NCI-H1092 (cell line): ENCODE data around the gene ZDHHC12.
A peak's percentile ranks its signal among the peaks of the same experiment; 100 is the strongest.
"Not testable (repeated sequence)": the region's sequence is repeated elsewhere in the genome, so short reads cannot be mapped to it uniquely, and the experiment has no call there.

Experiments used
- DNase-seq: peaks from one replicate; lab custom pipeline; 2025; lab: John Stamatoyannopoulos, UW

The ZDHHC12 gene

DNA sequence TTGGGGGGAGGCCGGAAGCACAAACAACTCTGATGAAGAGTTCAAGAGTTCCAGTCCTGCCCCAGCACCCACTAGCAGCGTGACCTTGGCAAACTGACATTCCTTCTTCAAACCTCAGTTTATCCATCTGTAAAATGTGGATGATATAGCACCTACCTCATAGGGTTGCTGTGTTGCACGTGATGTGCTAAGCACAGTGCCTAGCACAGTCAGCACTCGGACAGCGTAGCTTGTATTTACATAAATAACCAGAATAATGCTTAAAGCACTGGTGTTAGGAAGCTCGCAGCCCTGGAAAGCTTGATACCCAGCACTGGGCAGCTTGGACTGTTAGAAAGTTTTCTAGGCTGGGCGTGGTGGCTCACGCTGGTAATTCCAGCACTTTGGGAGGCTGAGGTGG is 16.5 kb downstream of the ZDHHC12 start:
- no peak for DNase-seq

DNA sequence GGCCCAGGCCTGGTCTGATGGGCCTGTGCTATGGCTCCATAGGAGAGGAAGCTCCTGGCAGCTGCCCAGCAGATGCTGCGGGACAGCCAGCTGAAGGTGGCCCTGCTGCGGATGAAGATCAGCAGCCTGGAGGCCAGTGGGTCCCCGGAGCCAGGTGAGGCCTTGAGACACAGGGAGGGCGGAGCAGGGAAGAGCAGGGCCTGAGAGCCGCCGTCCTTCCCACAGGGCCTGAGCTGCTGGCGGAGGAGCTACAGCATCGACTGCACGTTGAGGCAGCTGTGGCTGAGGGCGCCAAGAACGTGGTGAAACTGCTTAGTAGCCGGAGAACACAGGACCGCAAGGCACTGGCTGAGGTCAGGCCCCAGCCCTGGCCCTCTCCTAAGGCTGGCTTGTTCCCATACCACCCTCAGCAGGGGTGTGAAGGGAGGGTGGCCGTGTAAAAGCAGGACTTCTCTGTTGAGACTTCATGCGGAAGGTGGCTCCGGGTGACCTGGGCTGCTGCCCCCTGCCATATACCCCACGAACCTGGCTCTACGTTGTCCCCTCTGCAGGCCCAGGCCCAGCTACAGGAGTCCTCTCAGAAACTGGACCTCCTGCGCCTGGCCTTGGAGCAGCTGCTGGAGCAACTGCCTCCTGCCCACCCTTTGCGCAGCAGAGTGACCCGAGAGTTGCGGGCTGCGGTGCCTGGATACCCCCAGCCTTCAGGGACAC is 17.1 kb downstream of the ZDHHC12 start:
- DNase-seq: no peak

DNA sequence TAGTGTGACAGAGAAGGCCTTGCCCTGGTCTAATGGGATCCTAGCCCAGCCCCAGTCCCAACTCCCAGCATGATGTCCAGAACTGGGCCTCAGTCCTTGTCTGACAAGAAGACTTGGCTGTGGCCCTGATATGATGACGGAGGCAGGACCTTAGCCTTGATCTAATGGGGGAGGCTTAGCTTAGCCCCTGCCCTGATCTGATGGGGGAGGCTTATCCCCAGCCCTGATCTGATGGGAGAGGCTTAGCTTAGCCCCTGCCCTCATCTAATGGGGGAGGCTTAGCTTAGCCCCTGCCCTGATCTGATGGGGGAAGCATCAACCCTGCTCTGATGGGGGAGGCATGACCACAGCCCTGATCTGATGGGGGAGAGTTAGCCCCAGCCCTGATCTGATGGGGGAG is 17.9 kb downstream of the ZDHHC12 start:
- DNase-seq: no peak

DNA sequence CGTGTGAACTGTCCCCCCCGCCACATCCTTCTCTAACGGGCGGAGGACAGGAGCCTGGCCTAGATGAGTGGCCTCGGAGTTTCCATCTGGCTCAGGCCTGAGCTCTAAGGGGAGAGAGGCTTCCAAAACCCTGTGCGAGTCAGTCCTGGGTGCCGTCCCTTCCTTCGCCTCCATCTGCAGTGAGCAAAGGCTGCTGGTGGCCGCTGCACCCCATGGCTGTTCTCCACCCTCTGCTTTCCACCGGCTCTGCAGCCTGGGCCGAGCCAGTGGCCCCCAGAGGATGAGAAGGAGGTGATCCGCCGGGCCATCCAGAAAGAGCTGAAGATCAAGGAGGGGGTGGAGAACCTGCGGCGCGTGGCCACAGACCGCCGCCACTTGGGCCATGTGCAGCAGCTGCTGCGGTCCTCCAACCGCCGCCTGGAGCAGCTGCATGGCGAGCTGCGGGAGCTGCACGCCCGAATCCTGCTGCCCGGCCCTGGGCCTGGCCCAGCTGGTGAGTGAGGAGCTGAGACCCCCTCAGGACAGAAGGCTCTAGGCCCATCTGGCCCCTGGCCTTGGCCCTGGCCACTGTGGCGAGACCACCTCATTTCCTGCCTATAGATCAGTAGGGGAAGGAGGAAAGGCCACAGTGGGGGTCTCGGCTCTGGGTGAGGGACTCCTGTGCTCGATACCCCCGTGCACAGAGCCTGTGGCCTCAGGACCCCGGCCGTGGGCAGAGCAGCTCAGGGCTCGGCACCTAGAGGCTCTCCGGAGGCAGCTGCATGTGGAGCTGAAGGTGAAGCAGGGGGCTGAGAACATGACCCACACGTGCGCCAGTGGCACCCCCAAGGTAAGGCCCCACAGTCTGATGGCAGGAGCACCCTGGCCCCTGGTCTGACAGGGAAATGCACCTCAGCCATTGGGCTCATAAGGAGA is 18.6 kb downstream of the ZDHHC12 start:
- no peak for DNase-seq

DNA sequence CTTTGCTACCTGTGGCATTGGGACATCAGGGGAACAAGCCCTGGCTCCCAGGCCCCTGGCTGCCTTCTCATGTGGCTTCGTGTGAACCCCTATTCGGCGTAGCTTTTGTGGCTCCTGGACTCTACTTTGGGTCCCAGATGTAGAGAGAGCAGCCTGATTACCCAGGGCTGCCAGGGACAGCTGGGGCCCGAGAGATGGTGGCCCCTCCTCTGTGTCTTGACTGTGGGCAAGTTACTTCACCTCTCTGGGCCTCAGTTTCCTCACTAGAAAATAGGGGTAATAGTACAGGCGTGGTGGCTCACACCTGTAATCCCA is 19.6 kb downstream of the ZDHHC12 start:
- no peak for DNase-seq

DNA sequence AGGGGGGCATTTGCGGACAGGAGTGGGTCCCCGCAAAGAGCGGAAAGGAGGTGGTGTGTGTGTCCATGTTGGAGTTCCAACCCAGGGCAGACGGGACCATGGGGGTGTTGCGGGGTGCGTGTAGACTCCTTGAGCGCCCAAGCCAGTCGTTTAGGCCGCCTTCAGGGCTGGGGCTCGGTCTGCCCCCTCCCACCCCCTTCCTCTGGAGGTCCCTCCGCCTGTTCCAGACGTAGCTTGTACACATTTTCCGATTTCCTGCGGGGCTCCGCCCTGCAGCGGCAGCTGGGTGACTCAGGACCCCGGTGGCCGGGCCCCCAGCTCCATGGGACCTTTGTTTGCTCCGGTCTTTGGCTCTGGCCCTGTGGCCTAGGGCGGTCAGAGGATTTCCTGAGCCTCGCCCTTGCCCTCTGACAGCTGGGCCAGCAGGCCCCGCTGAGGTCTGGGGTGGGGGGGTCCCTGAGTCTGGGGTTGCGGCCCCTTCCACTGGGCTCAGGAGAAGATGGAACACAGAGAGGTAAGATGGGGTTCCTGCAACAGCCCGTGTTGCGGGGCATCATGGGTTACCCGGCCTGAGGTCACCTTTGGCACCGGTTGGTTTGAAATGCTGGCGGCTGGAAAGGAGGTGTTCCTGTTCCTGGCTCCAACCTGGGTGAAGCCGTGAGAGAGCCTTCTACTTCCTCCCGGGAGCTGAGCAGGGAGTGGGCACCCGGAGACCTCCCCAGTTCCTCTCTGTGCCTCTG is 20.1 kb downstream of the ZDHHC12 start:
- no peak for DNase-seq

DNA sequence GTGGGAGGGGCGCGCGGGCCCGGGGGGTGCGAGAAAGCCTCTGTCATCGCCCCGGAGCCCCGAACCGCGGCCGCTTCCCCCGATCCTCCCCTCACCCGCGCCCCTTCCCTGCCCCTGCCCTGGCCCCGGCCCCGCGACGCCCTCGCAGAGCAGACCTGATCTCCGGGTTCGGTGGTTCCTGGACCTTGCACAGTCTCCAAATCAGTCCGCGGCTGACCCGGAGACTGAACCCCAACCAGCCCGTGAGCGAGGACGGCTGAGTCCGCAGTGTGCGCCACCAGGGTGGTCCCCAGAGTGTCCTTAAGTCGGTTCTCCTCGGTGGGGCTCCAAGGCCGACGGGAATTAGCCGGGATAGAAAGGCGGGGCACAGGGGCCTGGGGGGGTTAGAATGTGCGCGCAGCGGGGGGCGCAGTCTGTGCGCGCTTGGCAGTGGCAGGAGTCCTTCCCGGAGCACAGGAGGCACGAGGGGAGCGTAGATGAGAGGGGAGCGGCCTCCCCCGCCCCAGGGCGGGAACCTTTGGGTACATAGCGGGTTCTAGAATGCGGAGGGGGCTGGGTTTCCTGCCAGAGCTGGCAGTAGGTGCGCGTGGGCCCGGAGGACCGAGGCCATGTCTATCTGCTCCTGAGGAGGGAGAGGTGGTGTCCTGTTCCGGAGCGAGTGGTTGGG is 20.8 kb downstream of the ZDHHC12 start:
- peak; percentile 10 for DNase-seq

DNA sequence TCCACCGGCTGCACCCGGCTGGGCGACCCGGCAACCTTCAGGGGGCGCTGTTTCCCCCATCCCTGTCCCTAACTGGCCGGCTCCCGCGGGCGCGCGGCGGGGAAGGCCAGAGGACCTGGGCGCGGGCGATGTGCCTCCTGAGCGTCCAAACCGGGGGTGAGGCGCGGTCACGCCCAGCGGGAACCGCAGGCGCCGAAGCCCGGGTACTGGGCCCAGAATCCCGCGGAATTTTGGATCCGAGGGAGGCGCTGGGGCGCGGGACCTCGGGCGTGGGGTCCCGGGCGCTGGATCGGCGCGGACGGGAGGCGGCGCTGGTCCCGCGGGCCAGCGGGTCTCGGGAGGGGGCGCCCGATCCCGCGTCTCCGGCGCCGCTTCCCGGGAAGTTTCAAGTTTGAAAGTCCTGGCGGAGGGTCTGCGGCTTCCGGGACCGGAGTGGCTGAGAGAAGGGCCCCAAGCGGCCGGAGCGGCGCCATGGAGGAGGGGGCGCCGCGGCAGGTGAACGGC is 21.4 kb downstream of the ZDHHC12 start, which contains the start of gene PKN3:
PKN3 (plus strand) TSS at position 59 of the 504 bp plus-strand sequence; CDS start at position 472, 413 bp downstream.
- peak; percentile 76 for DNase-seq

DNA sequence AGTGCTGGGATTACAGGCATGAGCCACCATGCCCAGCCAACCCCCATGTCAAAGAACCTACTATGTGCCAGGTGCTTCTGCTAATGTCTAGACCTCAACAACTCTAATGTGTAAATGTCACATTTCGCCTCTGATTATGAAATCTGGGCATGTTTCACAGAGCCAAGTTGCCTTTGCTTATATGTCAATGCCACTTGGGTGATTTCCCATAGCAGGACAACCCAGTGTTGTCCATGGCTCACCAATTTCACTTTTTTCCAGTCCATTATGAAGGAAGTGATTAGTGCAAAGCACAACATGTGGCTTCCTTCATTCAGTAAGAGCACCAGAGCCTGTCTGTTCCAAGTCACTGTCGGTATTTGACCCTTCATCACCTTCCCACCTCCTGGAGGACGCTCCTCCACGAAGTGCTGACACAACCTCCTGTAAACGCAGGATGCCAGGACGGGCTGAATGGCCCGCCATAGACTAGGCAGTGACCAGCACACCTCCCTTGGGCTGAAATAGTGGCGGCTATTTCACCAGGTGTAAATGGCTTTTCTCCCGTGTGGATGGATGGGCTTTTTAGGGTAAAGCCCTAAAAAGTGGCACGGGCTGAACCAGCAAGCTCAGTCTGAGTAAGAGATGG is 22.6 kb downstream of the ZDHHC12 start:
- DNase-seq: no peak

DNA sequence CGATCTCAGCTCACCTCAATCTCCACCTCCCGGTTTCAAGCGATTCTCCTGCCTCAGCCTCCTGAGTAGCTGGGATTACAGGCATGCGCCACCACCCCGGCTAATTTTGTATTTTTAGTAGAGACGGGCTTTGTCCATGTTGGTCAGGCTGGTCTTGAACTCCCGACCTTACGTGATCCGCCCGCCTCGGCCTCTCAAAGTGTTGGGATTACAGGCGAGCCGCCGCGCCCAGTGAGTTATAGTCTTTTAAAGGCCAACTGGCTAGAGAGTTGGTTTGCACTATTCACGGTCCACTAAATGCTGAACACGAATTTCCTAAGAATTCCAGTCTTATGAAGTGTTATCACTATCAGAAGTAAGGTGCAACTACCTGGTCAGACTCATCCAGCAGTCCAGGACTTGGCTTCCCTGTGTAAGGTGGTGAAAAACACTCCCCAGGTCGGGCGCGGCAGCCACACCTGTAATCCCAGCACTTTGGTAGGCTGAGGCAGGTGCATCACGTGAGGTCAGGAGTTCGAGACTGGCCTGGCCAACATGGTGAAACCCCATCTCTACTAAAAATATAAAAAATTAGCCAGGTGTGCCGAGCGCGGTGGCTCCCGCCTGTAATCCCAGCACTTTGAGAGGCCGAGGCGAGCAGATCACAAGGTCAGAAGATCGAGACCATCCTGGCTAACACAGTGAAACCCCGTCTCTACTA is 24.7 kb downstream of the ZDHHC12 start:
- not testable (repeated sequence) for DNase-seq

DNA sequence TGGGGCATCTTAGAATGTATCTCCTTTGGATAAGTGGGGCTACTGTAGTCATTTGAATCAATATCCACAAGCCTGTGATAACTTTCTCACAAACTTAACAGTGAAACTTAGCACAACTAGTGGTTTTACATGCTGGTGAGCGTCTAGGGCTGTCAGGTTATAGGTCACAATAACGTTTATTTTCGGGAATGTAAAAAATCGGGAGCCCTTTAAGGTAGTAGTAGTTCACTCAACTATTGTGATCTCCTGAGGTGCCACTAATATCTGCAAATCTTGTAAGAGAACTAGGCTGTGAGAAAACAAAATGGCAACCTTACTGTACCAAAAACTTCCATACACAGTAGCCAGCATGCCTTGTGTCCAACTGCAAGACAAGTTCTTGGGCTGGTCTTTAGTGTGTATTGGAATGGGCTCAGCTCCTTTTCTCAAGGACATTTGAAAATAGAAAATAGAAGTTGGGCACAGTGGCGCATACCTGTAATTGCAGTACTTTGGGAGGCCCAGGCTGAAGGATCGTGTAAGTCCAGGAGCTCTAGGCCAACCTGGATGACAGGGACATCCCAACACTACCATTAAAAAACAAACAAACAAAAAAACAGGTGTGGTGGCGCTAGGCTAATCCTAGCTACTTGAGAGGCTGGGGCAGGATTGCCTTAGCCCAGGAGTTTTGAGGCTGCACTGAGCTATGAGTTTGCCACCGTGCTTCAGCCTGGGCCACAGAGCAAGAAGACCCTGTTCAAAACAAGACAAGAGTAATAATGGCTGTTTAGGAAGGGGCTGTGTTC is 26.8 kb downstream of the ZDHHC12 start:
- no peak for DNase-seq

DNA sequence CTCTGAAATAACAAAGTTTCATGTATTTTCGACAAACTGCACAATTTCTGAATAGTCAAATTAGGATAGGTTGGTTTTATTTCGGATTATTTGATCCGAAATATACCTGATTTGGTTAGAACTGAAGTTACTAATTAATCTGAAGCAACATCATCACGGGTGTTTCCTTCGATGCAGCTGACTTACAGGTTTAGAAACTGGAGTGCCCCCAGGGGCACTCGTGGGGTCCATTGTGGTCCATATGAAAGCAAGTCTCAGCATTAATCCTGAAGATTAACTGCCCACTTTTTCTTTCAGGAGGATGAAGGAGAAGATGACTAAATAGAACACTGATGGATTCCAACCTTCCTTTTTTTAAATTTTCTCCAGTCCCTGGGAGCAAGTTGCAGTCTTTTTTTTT is 29.6 kb downstream of the ZDHHC12 start:
- DNase-seq: no peak

DNA sequence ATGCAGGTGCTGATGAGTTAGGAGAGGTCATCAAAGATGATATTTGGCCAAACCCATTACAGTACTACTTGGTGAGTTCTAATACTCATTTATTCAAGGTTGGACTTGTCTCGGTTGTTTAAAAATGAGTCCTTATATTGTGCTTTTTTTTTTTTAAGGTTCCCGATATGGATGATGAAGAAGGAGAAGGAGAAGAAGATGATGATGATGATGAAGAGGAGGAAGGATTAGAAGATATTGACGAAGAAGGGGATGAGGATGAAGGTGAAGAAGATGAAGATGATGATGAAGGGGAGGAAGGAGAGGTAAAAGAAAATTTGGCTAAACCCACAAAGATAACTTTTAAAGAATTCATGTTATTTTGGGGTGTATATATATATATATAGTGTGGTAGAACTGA is 30.2 kb downstream of the ZDHHC12 start:
- DNase-seq: not testable (repeated sequence)

DNA sequence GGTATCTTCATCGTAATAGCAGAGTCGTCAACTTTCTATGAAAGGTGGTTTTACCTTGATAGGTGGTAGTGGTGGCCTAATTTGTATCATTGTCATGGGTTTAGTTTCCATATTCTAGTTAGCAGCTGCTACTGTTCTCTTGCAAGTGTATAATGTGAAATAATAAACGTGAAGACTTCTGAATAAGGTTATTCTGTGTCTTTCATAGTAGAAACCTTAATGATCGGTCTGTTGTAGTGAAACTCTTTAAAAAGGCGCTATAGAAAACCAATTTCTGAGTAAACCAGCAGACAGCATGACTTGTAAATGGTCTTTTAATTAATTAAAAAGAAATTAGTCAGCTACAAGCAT is 33.3 kb downstream of the ZDHHC12 start:
- no peak for DNase-seq

DNA sequence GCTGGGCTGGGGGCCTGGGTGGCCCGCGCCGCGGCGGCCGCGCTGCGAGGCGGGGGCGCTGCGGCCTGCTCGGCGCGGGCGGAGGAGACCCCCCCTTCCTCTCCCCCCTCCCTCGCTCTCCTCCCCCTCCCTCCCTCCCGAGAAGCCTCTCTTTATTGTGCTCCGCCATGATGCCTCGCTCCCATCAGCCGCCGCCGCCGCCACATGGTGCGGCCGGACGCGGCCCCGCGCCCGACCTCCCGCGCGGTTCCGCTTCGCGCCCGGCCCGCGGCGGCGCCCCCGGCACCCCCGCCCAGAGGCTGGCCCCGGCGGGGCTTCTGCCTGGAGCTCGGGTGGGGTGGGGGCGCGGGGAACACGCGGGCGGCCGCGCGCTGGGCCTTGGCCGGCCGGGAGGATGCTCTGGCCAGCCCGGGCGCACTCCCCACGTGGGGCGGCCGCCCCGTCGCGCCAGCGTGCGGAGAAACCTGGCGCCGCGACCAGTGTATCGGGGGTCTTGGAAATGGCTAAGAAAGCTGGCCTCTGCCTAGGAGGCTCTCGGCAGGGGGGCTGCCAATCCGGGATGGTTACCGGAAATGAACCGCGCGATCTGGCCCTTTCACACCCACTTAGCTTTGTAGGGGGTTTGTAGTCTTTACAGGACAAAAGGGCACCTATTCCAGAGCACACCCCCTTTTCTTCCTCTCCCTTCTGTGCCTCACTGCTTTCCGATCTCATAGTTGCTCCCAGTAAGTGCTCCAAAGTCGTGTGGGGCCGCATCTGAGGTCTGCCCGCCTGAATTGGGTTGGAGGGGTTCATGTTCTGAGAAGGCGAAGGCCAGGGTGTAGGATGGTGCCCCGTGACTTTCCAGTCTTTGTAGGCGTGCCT is 33.9 kb downstream of the ZDHHC12 start:
- peak; percentile 11 for DNase-seq

DNA sequence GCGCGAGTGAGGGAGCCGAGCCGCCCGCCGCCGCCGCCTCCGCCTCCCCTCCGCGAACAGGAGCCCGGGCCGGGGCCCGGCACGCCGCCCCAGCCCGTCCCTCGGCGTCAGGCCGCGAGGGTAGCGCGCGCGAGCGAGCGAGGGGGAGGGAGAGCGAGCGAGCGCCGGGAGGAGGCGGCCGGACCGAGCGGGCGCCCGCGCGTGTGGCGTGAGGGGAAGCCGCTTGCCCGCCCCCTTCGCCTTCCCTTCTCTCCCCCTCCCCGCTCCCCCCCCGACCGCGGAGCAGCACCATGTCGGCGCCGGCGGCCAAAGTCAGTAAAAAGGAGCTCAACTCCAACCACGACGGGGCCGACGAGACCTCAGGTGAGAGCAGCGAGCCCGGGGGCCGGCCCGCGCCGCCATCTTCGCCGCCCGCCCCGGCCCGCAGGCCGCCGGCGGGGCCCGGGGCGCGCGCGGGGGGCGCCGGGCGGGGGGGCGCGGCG is 34.6 kb downstream of the ZDHHC12 start:
- peak; percentile 58 for DNase-seq

DNA sequence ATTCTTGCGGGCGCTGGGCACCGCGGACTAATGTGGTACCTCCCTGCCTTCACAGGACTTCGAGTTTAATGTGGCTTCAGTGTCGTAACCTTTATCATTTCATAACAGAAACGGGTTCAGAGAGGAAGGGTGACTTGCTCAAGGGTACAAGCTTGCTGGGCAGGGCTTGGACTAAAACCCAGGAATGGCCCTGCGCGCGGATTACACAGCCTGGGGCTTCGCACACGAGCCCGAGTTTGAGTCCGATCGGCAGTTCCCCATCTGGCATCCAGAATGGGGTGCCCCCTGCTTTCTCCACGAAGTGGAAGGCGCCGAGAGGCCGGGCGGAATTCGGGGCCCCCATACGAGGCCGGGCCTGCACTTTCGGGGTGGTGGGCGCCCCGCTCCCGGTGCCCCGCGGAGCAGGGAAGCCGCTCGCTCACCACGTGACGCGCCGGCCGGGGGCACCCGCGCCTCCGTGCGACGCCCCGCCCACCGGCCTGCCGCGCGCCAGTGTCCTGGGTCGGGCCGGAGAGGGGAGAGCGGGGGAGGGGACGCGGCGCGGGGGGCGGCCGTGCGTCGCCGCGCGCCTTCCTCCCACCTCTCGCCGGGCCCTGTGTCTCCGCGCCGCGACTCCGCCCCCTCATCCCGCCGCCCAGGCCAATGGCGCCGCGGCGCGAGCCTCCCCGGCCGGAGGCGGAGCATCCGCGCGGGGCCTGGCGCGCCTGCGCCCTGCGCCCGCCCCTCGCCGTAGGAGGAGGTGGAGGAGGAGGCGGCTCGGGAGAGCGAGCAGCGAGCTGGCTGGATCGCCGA is 35.2 kb downstream of the ZDHHC12 start, which contains the start of gene SET:
SET (plus strand) TSS at position 722 of the 792 bp plus-strand sequence. CDS start 361 bp downstream, outside the sequence.
- DNase-seq: peak; percentile 90

DNA sequence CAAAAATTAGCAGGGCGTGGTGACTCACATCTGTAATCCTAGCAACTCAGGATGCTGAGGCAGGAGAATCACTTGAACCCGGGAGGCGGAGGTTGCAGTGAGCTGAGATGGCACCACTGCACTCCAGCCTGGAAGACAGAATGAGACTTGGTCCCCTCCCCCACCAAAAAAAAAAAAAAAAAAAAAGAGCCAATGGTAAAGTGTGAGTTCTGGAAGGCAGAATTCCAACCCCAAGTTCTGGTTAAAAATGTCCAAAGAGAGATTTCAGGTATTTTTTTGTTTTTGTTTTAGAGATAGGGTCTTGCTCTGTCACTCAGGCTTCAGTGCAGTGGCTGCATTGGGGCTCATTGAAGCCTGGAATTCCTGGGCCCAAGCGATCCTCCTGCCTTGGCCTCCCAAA is 36.5 kb downstream of the ZDHHC12 start:
- no peak for DNase-seq
